DOHH2 (cell line): ENCODE data around the gene VWA1.
"Not testable (repeated sequence)": the region's sequence is repeated elsewhere in the genome, so short reads cannot be mapped to it uniquely, and the experiment has no call there.

Experiments
- CTCF ChIP-seq: fragments of 200-600 bp; sonication (generic); IDR thresholded peaks from one replicate; pipeline ENCODE4 v1.5.1; 2014; ENCODE audit warnings: antibody characterized with exemption, mild to moderate bottlenecking, low read depth, low read length; ENCODE audit not compliant: poor library complexity, severe bottlenecking
- EZH2phosphoT487 ChIP-seq: fragments of 200-600 bp; sonication (generic); IDR thresholded peaks from 2 replicates; pipeline ENCODE4 v1.6.1; 2017; ENCODE audit warnings: borderline replicate concordance, mild to moderate bottlenecking, antibody characterized with exemption, low read length, moderate library complexity, mixed read lengths

DNA sequence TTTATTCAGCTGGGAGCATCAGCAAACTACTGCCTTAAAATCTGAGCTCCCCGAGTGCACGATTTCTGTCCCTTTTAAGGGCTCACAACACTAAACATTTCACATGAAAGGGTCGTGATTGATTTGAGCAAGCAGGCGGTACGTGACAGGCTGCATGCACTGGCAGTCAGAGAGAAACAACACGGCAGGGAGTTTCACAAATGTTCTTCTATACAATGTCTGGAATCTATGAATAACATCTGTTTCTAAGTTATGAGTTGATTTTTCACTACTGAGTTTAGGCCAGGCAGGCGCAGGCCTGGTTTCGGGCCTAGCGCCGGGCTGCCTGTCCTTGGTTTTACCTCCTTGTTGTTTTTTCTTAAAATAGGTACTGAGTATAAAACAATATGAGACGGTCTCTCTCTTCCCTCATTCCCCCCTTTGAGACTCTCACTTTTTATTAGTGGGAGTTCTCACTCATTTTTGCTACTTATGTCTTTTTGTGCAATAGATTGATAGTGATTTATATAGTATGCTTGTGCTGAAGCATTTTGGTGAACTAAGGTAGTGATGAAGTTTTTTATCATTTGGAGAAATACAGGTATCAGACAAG, 23.1 kb upstream of the VWA1 start:
- TF ChIP-seq CTCF, EZH2phosphoT487: not testable (repeated sequence)
